Ovary (tissue), 1 donor: ENCODE data around the gene FUT9.
"Not testable (repeated sequence)": the region's sequence is repeated elsewhere in the genome, so short reads cannot be mapped to it uniquely, and the experiment has no call there.

Source experiments
- EP300 ChIP-seq: sonication (generic); formaldehyde crosslinking; IDR thresholded peaks from one replicate; pipeline ENCODE4 v1.6.1; 2017; ENCODE audit warnings: antibody characterized with exemption
- POLR2A ChIP-seq: fragments of 450-650 bp; IDR thresholded peaks from one replicate; pipeline ENCODE4 v1.6.1; 2017; ENCODE audit warnings: antibody characterized with exemption, mild to moderate bottlenecking, moderate library complexity

DNA sequence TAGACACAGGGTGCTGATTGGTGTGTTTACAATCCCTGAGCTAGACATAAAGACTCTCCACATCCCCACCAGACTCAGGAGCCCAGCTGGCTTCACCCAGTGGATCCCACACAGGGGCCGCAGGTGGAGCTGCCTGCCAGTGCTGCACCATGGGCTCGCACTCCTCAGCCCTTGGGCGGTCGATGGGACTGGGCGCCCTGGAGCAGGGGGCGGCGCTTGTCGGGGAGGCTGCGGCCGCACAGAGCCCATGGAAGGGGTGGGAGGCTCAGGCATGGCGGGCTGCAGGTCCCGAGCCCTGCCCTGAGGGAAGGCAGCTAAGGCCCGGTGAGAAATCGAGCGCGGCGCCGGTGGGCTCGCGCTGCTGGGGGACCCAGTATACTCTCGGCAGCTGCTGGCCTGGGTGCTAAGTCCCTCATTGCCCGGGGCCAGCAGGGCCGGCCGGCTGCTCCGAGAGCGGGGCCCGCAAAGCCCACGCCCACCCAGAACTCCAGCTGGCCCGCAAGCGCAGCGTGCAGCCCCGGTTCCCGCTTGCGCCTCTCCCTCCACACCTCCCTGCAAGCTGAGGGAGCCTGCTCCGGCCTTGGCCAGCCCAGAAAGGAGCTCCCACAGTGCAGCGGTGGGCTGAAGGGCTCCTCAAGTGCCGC lies 245.1 kb downstream of the FUT9 start:
- not testable (repeated sequence) for TF ChIP-seq EP300, POLR2A
